Kidney glomerular epithelial cell (primary cell): ENCODE data around the gene XAB2.

Experiments used
- DNase-seq: peaks from one replicate; lab custom pipeline; 2025; lab: John Stamatoyannopoulos, UW

XAB2 gene

GRCh38 chr19:7575434-7576040 lies 53.8 kb downstream of the XAB2 start:
- DNase-seq, result no peak

GRCh38 chr19:7570761-7571160 lies 58.6 kb downstream of the XAB2 start:
- no peak for DNase-seq
